Measurements from ENCODE around the gene RAD9A.

GRCh38 chr11:67373648-67374570, 17.9 kb upstream of the RAD9A start:
- no peak for TF ChIP-seq KLF10 (tag by site-specific recombination; IDR thresholded peaks at IDR 0.05)
- TF ChIP-seq ZBTB1 (tag by site-specific recombination; IDR thresholded peaks at IDR 0.05), result no peak
- TF ChIP-seq HOXA7 (CRISPR knock-in tag; IDR thresholded peaks at IDR 0.05; ENCODE audit: borderline replicate concordance), result no peak
- peak; percentile 43; the same call in 1 of the 2 replicates for TF ChIP-seq CTCF (tag by site-specific recombination; IDR thresholded peaks at IDR 0.05)
- TF ChIP-seq ZNF792 (tag by site-specific recombination; IDR thresholded peaks at IDR 0.05), result no peak
- no peak for TF ChIP-seq ZNF138 (tag by site-specific recombination; IDR thresholded peaks at IDR 0.05; ENCODE audit: borderline replicate concordance)
- no peak for TF ChIP-seq ZNF394 (tag by site-specific recombination; IDR thresholded peaks at IDR 0.05; ENCODE audit: borderline replicate concordance)
- peak; percentile 66; the same call in 1 of the 2 replicates for TF ChIP-seq PATZ1 (tag by site-specific recombination; IDR thresholded peaks at IDR 0.05)
- no peak for TF ChIP-seq ZNF585B (tag by site-specific recombination; IDR thresholded peaks at IDR 0.05)
- TF ChIP-seq SP2 (tag by site-specific recombination; IDR thresholded peaks at IDR 0.05), result 0 out of 2 replicates have a peak, but pooled peaks have one; percentile 9
- TF ChIP-seq ZSCAN4 (tag by site-specific recombination; IDR thresholded peaks at IDR 0.05), result no peak
- TF ChIP-seq SCRT1 (tag by site-specific recombination; IDR thresholded peaks at IDR 0.05; ENCODE audit: borderline replicate concordance), result no peak
- TF ChIP-seq TRIM28 (IDR thresholded peaks at IDR 0.05; ENCODE audit: borderline replicate concordance, low read length), result no peak

All from HEK293 (cell line).